Measurements from ENCODE around the gene FASTKD3.
"Not testable (repeated sequence)": the region's sequence is repeated elsewhere in the genome, so short reads cannot be mapped to it uniquely, and the experiment has no call there.

Gene FASTKD3

GRCh38 chr5:7868773-7869473 is at the start of gene FASTKD3, which contains the start of gene MTRR:
Gene FASTKD3, minus strand, starts transcription at chr5:7869031. Its CDS starts 948 bp downstream, at chr5:7868083.
Gene MTRR, plus strand, starts transcription at chr5:7869148. Its CDS starts 1,647 bp downstream, at chr5:7870795.
- DNase-seq (ENCODE audit: low read depth in 2 of 2) = peak; percentile 76 to 84

- no peak for DNase-seq (ENCODE audit: low read depth in 2 of 2)
Observed at GRCh38 chr5:7917130-7918123, 48.6 kb upstream of the FASTKD3 start.

GRCh38 chr5:7916171-7916804 is 47.5 kb upstream of the FASTKD3 start:
- no peak for DNase-seq (ENCODE audit: low read depth in 2 of 2)

GRCh38 chr5:7911429-7911771 is 42.6 kb upstream of the FASTKD3 start:
- DNase-seq (ENCODE audit: low read depth in 2 of 2) = not testable (repeated sequence)

- DNase-seq (ENCODE audit: low read depth in 2 of 2) = no peak
Observed at GRCh38 chr5:7910738-7911428, 42.1 kb upstream of the FASTKD3 start.

- no peak for DNase-seq (ENCODE audit: low read depth in 2 of 2)
Observed at GRCh38 chr5:7908317-7908716, 39.5 kb upstream of the FASTKD3 start.

GRCh38 chr5:7907612-7908011 is 38.8 kb upstream of the FASTKD3 start:
- DNase-seq (ENCODE audit: low read depth in 2 of 2) = no peak

GRCh38 chr5:7904170-7904569 is 35.3 kb upstream of the FASTKD3 start:
- no peak for DNase-seq (ENCODE audit: low read depth in 2 of 2)

- DNase-seq (ENCODE audit: low read depth in 2 of 2) = no peak
Observed at GRCh38 chr5:7902666-7903625, 34.1 kb upstream of the FASTKD3 start.

GRCh38 chr5:7902201-7902600 is 33.4 kb upstream of the FASTKD3 start:
- no peak for DNase-seq (ENCODE audit: low read depth in 2 of 2)

GRCh38 chr5:7897014-7897600 is 28.3 kb upstream of the FASTKD3 start:
- no peak for DNase-seq (ENCODE audit: low read depth in 2 of 2)

GRCh38 chr5:7894860-7895259 is 26.0 kb upstream of the FASTKD3 start:
- DNase-seq (ENCODE audit: low read depth in 2 of 2) = no peak

- DNase-seq (ENCODE audit: low read depth in 2 of 2) = no peak
Observed at GRCh38 chr5:7894439-7894838, 25.6 kb upstream of the FASTKD3 start.

GRCh38 chr5:7888901-7889300 is 20.1 kb upstream of the FASTKD3 start:
- no peak for DNase-seq (ENCODE audit: low read depth in 2 of 2)

- no peak for DNase-seq (ENCODE audit: low read depth in 2 of 2)
Observed at GRCh38 chr5:7886849-7887475, 18.1 kb upstream of the FASTKD3 start.

- no peak for DNase-seq (ENCODE audit: low read depth in 2 of 2)
Observed at GRCh38 chr5:7884491-7885267, 15.8 kb upstream of the FASTKD3 start.

GRCh38 chr5:7882926-7883325 is 14.1 kb upstream of the FASTKD3 start:
- DNase-seq (ENCODE audit: low read depth in 2 of 2) = no peak

- DNase-seq (ENCODE audit: low read depth in 2 of 2) = no peak
Observed at GRCh38 chr5:7881816-7882215, 13.0 kb upstream of the FASTKD3 start.

GRCh38 chr5:7881091-7881490 is 12.3 kb upstream of the FASTKD3 start:
- DNase-seq (ENCODE audit: low read depth in 2 of 2) = no peak
